ENCODE data around the gene JAM3.

JAM3 gene

DNA sequence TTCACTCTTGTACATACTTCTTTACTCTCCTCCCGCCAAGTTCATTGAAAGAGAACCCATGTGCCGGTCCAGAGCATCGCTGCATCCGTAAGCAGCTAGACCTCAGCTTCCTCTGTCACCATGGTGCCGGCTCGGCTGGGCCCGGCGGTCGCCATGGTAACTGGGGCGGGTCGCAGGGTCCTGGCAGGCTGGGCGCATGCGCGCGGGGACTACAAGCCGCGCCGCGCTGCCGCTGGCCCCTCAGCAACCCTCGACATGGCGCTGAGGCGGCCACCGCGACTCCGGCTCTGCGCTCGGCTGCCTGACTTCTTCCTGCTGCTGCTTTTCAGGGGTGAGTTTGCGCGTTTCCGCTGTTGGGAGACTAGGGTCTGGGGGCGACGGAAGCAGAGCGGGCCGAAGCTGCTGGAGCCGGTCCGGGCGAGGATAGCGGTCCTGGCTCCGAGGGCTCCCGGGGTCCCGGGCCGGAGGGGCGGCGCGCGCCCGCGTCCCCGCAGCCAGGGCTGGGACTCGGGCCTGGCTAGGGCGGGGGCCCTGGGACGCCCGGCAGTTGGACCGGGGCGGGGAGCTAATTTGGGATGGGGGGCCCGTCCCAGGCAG, at the start of gene JAM3:
TSS of gene JAM3 (plus strand) at position 244 of the 597 bp plus-strand sequence. CDS start at position 256, 12 bp downstream.
- FAIRE-seq (peak; percentile 78), DNase-seq (ENCODE audit: insufficient read length, low spot score) (peak; percentile 82)

DNA sequence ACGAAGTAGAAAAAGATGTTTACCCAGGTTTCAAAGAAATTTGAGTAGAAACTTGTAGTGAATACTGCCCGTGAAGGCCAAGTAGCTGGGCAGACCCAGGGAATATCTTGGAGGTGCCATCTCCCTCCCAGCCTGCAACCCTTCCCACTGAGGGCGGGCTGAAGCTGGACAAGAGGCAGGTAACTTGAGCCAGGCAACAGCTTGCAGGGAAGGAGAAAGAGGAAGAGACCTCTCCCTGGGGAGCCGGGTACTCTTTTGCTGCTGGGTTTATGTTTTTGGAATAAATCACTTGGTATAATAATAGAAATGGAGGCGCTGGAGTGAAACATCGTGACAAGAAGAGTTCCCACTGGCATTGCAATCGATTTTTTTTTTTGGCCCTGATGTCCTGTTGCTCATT, 49.4 kb upstream of the JAM3 start:
- DNase-seq (ENCODE audit: insufficient read length, low spot score) (no peak), FAIRE-seq (no peak)

DNA sequence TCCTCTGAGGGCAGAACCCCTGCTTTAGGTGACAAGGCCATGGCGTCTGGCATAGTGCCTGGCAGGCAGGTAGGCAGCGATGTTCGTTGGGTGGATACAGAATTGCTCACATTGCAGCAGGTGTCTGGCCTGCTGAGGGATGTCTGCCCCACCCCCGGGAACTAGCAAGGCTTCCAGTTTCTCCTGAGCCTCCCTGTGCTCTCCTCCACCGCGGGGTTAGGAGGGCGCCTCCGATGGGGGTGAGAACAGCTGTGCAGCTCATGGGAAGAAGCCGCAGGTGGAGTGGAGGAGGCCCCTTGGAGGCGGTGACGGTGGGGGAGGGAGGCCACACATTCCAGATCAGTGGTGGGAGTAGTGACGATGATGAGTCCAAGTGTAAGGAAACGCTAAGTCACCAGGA, 48.3 kb upstream of the JAM3 start:
- FAIRE-seq (no peak), DNase-seq (ENCODE audit: insufficient read length, low spot score) (no peak)

DNA sequence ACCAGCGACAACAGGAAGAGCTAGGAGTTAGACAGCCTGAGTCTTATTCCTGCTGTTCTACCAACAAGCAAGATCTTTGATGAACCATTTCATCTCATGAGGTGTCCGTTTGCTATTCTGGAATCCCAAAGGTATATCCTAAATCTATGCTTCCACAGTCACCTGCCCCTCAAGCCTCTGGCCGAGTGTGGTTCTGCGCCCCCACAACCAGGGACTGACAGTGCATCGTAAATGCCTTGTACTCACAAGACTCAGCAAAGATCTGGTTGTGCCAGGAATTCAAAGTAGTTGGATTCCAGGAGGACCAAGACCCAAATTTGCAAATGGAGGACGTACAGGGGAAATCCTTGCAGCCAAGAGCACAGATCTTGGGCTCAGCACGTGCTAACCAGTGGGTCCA, 47.5 kb upstream of the JAM3 start:
- FAIRE-seq = no peak
- DNase-seq (ENCODE audit: insufficient read length, low spot score) = no peak

DNA sequence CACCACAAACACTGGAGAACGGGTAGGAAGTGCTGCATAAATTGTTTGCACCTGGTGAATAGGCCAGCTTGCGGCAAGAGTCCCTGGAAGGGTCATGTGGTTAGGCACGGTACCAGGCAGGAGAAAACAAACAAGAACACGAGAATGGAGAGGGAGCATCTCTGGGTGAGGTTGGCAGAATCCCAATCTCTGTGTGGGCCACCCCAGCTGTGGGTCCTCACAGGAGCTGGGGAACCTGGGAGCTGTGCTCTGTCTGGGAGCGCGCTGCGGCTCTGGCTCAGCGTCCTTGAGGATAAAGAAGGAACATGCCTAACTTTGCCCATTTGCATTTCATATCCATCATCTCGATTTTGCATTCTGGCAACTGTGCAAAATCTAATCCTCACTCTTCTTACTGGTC, 46.1 kb upstream of the JAM3 start:
- FAIRE-seq (no peak), DNase-seq (ENCODE audit: insufficient read length, low spot score) (no peak)

DNA sequence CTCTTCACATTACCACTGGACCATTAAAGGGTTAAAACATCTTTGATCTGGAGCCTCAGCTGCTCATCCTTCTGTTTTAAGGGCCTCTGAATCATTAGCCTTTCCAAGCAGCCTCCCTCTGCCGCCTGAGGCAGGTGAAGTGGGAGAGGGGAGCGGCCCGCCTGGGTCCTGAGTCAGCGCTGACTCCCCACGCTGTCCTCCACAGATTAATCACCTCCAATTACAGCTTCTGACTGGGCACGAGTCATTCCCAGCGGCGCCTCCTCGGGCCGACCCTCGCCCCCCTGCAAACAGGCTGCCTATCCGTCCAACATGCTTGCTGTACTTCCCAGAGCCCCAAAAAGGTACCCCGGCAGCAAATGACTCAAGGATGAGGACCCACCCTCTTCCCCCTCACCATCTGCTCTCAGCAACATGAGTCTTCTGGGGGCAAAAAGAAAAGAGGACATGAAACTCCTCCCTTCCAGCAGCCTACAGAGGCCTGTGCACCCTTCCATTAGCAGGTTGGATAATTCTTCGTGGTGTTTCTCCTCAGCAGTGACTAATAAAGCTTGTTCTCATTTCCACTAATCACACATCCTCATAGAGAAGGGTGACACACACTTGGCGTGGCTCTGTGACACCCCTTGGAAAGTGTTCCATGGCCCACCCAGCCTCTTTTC, 44.3 kb upstream of the JAM3 start:
- FAIRE-seq (no peak), DNase-seq (ENCODE audit: insufficient read length, low spot score) (no peak)

DNA sequence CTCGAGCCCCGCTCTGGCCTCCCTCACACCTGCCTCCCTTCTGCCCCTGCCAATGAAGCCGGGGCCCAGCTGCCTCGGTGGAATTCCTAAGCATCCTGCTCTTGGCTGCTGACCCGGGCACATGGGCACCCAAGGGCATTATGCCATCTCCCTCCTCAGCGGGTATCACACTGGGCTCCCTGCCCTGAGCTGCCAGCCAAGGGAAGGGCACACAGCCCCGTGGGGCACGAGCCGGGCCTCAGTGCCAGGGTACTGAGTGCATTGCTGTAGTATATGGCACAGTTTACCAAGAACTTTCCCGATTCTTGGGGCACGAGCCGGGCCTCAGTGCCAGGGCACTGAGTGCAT, 43.8 kb upstream of the JAM3 start:
- FAIRE-seq = no peak

DNA sequence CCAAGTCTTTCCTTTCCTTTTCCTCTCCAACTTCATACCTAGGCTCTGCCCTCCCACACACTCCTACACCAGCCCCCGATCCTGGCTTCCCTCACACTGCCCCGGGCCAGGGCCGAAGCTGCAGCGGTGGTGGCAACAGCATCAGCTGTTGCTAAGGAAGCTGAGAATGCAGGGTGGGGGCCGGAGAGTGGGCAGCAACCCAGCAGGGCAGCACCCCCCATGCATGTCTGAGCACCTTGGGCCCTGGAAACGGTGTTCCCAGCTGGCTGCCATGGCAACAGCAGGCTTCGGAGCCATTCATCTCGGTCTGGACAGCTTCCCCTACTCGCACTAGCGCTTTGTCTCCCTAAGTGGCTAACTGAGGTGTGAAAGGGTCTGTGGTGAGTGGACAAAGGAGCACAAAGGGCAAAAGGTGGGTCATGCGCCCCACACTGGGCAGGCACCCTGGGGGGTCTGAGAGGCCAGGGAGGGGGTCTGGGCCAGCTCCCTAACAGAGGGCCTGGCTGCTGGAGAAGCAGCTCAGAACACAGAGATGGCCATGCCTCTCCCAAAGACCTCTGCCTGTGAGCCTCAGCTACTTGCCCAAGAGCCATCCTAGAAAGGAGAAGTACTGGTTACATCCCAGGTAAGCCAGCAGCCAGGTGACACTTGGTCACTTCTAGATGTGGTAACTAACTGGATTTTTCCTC, 42.1 kb upstream of the JAM3 start:
- DNase-seq (ENCODE audit: insufficient read length, low spot score) (no peak), FAIRE-seq (no peak)

More for the DNA sequence above, 43.8 kb upstream of the JAM3 start:
- no peak for DNase-seq (ENCODE audit: insufficient read length, low spot score)

DNA sequence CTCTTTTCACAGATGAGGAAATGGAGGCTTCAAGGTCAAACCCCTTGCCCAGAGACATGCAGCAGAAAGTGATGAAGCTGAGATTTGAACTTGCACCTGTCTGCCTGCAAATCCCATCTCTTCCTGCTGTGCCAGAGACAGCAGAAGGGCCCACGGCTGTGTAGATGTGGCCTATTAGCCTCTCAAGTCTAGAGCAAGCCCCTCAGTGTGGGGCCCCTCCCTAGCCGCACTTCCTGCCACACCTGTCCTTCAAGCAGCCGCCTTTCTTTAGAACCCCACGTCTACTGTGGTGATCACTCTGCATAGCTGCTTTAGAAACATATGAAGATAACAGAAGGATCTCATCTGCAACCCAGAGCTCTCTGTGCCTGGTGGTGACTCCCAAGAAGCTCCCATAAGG, 41.2 kb upstream of the JAM3 start:
- no peak for FAIRE-seq

DNA sequence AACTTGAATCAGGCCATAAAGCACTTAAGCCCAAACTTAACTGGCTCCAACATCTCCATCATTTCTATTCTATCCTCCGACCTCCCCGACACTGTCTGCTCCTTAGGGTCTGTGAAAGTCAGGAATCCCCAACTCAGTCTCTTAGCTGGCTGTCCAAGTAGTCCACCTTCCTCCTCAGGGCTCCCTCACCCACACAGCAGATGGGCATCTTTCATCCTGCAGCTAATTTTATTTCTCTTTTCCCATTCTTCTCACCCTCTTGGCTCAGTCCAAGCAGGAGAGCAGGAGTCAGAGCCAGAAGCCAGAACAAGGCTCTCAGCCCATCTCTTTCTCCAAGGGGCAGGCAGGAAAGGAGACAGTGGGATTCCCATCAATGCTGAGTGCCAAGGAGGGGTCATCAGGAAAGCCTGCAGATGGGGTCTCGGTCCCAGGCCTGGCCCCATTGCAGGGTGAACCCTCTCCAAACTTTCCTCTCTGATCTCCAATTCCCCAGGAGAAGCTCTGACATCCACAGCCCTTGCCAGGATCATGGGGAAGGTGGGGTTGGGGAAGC, 40.4 kb upstream of the JAM3 start:
- no peak for DNase-seq (ENCODE audit: insufficient read length, low spot score)
- no peak for FAIRE-seq

More for the DNA sequence above, 41.2 kb upstream of the JAM3 start:
- DNase-seq (ENCODE audit: insufficient read length, low spot score) = no peak

DNA sequence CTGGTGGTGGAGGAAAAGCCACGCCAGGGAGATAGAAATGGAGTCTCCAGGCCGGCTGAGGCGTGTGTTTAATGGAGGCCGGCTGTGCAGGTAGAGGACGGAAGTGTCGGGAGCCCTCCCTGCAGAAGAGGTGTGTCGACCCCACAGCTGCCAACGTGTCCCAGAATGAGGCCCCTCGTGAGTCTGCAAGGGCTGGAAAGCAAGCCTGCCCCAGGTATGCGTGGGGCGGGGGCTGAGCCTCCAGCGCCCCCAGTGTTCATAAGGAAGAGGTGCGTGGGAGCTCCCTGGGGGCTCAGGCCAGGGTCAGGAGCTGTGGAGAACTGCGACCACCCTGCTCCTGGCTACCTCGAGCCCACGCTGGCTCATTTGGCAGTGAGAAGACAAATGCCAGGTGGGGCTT, 38.0 kb upstream of the JAM3 start:
- no peak for DNase-seq (ENCODE audit: insufficient read length, low spot score)
- FAIRE-seq = no peak

DNA sequence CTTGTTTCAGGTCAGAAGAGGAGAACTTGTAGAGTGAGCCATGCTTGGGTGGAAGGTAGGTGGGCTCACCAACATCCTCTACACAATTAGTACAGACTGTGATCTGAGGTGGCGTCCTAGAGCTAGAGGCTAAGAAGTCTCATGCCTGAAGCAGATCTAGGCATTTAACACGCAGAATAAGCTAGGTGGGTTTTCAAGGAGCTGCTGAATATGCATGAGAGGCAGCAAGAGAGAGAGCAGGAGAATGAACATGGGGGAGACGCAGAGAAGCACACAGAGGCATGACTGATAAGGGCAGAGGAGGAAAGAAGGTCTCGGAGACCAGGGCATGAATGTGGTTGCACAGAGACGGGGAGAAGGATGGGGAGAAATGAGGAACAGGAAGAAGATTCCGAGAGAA, 36.8 kb upstream of the JAM3 start:
- no peak for DNase-seq (ENCODE audit: insufficient read length, low spot score)
- FAIRE-seq = no peak

DNA sequence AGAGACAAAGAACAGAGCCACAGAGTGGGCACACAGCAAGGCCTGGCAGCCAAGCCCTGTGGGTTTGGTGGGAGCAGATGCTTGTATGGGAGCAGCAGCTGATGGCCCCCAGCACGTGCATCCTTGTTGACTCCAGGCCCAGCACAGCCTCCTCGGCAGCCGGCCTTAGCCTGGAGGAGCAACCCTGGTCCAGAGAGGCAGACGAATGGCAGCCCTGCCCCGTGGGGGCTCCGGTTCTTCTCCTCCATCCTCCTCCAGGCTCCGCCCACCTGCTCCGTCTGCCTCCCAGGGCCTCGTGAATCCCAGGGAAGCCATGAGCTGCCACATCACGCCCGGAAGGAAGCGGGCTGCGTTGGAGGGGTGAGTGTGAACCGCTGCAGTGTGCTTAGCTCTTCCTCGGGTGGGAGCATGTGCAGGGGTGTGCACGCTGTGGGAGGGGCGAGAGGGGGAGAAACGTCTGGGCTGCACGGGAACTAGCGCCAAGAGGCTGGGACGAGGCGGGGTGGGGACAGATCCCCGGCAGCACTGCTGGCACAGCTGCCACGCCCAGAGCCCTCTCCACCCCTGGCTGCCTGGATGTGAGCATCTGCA, 36.3 kb upstream of the JAM3 start:
- no peak for FAIRE-seq
- DNase-seq (ENCODE audit: insufficient read length, low spot score) = no peak

DNA sequence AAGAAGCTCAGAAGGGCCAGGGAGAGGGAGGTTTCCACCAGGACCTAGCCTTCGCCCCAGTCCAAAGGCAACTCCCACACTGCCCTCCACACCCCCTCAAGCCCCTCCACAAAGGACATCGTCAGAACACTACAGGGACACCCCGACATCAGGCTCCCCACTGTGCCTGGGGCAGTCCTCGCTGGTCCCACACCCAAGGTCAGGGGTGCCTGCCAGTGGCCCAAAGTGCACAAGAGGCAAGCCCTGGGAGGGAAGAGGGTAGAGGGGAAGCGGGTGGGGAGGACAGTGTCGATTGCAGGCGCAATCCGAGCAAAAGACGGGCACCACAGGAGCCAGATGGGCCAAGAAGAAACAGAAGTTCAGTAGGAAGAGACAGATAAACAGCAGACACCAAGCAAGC, 35.6 kb upstream of the JAM3 start:
- no peak for DNase-seq (ENCODE audit: insufficient read length, low spot score)
- no peak for FAIRE-seq

DNA sequence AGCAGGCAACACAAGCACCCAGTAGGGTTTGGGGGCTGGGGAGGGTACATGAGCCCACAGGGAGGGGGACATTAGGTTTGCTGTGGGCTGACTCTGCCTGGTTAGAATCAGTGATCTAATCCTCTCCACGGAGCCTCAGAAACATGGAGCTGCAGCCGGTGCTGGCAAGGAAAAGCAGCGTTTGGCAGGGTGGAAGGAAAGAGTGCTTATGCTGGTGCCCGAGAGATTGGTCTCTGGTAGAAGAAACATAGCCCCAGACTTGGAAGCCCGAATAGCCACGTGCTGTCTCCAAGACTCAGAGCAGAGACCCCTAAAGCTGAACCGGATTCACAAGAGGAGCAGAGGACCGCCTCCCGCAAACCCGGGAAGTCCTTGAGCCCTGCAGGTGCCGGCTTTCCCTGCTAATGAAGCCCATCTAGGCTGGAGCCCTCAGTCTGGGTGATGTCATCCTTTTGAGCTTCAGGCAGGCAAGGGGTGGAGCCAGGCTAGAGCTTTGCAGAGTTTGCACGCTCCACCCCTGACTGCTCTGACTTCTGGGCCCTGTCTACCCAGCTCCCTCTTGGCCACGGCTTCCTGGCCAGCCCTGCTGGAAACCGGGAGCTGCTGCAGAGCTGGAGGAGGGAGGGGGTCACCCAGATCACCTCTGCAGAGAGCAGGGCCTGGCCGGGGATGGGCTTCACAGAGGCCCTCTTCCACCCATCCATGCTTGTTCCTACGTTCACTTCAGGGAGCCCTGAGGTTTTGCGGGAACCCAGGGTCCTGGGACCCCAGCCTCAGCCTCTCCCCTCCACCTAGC, 35.0 kb upstream of the JAM3 start:
- no peak for FAIRE-seq
- DNase-seq (ENCODE audit: insufficient read length, low spot score) = peak; percentile 33

DNA sequence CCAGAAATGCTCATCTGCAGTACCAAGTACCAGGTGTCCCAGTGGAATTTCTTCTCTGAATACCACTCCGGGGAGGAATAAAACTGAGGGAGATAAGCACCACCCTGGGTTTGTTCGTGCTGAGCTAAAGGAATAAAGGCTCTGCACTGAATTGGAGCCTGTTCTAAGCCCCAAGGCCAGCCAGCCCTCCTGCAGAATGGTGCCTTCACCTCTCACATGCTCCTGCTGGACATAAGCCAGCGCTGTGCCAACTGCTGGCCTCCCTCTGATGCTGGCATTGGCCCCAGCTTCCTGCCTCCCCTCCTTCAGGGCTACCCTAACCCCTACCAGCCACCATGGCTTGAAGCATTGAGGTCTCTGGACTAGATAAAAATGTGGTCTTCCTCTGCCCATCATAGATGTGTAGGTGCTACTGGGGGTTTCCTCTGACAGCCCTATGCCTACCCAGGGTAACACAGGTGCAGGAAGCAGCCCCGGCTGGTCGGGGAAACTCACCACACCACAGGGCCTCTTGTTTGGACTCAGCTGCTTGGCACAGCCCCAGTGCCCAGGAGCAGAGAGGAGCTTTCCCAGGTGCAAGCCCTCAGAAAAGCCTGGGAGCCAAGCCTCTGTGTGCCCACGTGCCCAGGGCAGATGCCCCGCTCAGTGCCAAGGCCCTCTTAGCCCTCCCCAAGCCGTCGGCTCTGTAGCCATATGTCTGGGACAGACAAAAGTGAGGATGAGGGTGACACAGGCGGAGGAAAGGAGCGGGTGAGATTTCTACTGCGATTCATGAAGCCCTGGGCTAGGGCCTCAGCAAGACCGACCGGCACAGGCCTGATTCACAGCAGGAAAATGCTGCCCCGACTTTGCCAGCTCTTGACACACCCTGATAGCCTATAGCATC, 34.1 kb upstream of the JAM3 start:
- no peak for FAIRE-seq
- DNase-seq (ENCODE audit: insufficient read length, low spot score) = no peak

DNA sequence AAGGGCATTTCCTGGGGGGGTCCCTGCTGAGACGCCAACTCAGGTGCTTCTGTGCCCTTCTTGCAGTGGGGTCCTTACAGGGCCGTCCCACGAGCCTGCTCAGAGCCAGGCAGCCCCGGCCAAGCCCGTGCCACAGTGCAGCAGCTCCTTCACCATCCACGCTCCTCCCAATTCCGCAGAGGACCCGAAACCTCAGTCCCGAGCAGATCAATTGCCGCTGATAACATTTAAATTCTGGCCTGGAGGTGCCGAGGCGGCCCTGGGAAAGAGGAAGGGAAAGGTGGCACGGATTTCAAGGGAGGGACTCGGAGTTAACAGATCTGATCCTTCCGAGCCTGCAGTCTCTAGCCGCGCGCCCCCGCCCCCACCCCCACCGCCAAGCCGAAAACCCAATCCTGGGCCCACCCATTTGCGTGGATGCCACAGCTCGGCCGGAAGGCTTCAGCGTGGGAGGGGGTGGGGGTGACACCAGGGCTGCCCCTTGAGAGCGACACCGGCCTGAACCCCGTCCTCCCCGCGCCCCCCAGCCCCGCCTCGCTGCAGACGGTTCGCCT, 32.3 kb upstream of the JAM3 start:
- FAIRE-seq = no peak
- DNase-seq (ENCODE audit: insufficient read length, low spot score) = no peak

DNA sequence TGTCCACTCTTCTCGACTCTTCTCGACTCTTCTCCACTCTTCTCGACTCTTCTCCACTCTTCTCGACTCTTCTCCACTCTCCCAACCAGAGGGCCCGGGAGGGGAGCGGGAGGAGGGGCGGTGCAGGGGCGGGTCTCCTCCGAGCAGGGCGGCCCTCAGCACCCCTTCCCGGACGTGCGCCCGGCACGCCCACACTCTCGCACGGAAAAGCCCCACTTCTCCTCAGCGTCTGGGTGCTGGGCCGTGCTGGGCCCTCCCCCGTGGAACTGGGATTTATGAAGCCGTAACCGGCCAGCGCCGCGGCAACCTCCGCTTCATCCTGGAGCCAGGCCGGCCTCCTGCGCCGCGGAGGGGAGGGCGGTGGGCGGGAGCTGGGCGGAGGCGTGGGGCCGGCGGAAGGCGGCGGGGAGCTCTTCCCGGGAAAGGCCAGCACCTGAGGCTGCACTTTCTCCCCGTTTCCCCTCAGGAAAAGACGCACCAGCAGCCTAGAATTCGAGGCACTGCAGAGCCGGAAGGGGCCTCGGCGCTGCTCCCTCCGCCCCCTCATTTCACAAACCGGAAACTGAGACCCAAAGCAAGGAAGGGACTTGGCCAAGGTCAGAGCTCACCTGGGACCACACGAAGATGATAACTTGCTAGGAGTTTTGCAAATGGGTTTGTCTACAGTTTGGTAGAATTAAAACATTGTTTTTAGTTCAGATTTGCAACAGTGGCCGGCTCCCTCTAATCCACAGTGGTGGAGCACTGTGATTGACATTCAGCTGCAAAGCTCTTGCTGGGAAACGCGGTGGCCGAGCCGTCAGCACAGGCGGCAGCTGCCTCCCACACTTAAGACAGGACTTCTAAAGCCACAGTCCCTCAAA, 31.6 kb upstream of the JAM3 start:
- peak; percentile 4 for FAIRE-seq

More for the DNA sequence above, 31.6 kb upstream of the JAM3 start:
- peak; percentile 55 for DNase-seq (ENCODE audit: insufficient read length, low spot score)
